ENCODE measurements around the gene OR9Q2.

DNA sequence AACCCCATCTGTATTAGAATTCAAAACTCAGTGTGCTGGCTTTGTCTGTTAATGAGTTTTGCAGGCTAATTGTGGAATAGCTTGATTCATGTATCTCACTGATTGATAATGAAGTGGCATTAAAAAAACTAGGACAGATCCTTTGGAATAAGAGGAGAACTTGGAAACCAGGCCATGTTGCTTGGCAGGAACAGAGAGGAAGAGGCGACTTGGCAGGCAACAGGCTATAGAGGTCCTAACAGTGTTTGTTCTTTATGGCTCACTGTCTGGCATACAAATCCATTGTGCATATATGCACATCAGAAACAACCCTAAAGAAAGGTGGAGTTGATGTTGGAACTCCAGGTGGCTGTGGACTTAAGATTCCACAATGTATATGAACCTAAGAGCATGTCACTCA is 46.1 kb upstream of the OR9Q2 start:
- TF ChIP-seq, protein P1, sequence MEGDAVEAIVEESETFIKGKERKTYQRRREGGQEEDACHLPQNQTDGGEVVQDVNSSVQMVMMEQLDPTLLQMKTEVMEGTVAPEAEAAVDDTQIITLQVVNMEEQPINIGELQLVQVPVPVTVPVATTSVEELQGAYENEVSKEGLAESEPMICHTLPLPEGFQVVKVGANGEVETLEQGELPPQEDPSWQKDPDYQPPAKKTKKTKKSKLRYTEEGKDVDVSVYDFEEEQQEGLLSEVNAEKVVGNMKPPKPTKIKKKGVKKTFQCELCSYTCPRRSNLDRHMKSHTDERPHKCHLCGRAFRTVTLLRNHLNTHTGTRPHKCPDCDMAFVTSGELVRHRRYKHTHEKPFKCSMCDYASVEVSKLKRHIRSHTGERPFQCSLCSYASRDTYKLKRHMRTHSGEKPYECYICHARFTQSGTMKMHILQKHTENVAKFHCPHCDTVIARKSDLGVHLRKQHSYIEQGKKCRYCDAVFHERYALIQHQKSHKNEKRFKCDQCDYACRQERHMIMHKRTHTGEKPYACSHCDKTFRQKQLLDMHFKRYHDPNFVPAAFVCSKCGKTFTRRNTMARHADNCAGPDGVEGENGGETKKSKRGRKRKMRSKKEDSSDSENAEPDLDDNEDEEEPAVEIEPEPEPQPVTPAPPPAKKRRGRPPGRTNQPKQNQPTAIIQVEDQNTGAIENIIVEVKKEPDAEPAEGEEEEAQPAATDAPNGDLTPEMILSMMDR (conservative IDR thresholded peaks at IDR 0.05; ENCODE audit: low read length), result no peak
- no peak for TF ChIP-seq EZH2phosphoT487 (IDR thresholded peaks at IDR 0.05; ENCODE audit: borderline replicate concordance, low read depth, low read length)

Data from OCI-LY7 (cell line).